GM12878 (cell line): ENCODE results near the gene KIAA1328. TPM values are rescaled to one million over a fixed set of nuclear protein-coding genes. Genes with fewer than 3 reads are reported as not detected.

Experiments
- ATAC-seq: fragments of 200-7000 bp; cut with Tn5 transposase; 3 replicates; pipeline ENCODE4 v1.9.1; 2020; ENCODE audit warnings: mild to moderate bottlenecking, moderate library complexity
- BruUV-seq: library from RNA; stranded (reverse); fragments of 400-500 nt; replicated peaks from 2 replicates; lab custom pipeline; 2021; lab: Mats Ljungman, UMichigan
- CTCF ChIA-PET: fragments of 300-600 bp; sonication (Branson Sonifier 250); formaldehyde crosslinking; extraction: SDS; loops from one replicate; lab custom pipeline; 2021; ENCODE audit warnings: inconsistent platforms; lab: Yijun Ruan, JAX
- POLR2A ChIA-PET: fragments of 350-600 bp; formaldehyde crosslinking; extraction: SDS; loops from one replicate; lab custom pipeline; 2021; ENCODE audit warnings: inconsistent platforms; lab: Charles Lee
- RAD21 ChIA-PET: fragments of 300-600 bp; sonication (Branson Sonifier 250); formaldehyde crosslinking; loops from one replicate; lab custom pipeline; 2023; ENCODE audit warnings: antibody characterized with exemption; ENCODE audit not compliant: unreplicated experiment; lab: Charles Lee
- SMC1A ChIA-PET: fragments of 300-600 bp; sonication (Branson Sonifier 250); formaldehyde crosslinking; loops from one replicate; lab custom pipeline; 2023; ENCODE audit not compliant: unreplicated experiment, uncharacterized antibody; lab: Charles Lee
- DNase-seq: peaks from one replicate; pipeline ENCODE4 v3.0.0-alpha.2; 2011; ENCODE audit warnings: low read depth, low spot score
- FAIRE-seq: peaks from 3 replicates; lab custom pipeline; 2011; peaks lifted over from hg19 to GRCh38; lab: Jason Lieb, UNC
- H2AFZ ChIP-seq: 2 replicates; pipeline ENCODE4 v1.6.0; 2011; ENCODE audit warnings: low read depth, low read length, control low read depth; ENCODE audit not compliant: control insufficient read depth
- H3K27ac ChIP-seq: 2 replicates; pipeline ENCODE4 v1.5.1; 2011; ENCODE audit warnings: control low read depth; ENCODE audit not compliant: control insufficient read depth, insufficient read depth
- H3K27me3 ChIP-seq, 2 experiments: replicated peaks in 1 of 2; 2 replicates each; pipeline versions ENCODE4 v1.6.0 to v1.6.1; 2011; ENCODE audit warnings: low read length in 1 of 2; ENCODE audit not compliant: control insufficient read depth in 2 of 2, insufficient read depth in 2 of 2
- H3K36me3 ChIP-seq, 2 experiments: 2 replicates each; pipeline ENCODE4 v1.5.1; 2011; ENCODE audit warnings: low read length in 1 of 2; ENCODE audit not compliant: control insufficient read depth in 2 of 2, insufficient read depth in 2 of 2
- H3K4me1 ChIP-seq: 2 replicates; pipeline ENCODE4 v1.6.1; 2011; ENCODE audit warnings: mild to moderate bottlenecking, low read length, moderate library complexity, mixed read lengths; ENCODE audit not compliant: control insufficient read depth, insufficient read depth
- H3K4me2 ChIP-seq: 2 replicates; pipeline ENCODE4 v1.6.0; 2011; ENCODE audit warnings: control low read depth; ENCODE audit not compliant: control insufficient read depth, insufficient read depth
- H3K4me3 ChIP-seq: fragments of 200-600 bp; sonication (generic); 2 replicates; pipeline ENCODE4 v1.5.1; 2016
- H3K79me2 ChIP-seq: 2 replicates; pipeline ENCODE4 v1.6.0; 2011; ENCODE audit warnings: low read length; ENCODE audit not compliant: control insufficient read depth, insufficient read depth
- H3K9ac ChIP-seq: 2 replicates; pipeline ENCODE4 v1.8.0; 2011; ENCODE audit warnings: low read length, control low read depth, mixed read lengths; ENCODE audit not compliant: control insufficient read depth, insufficient read depth
- H3K9me3 ChIP-seq: replicated peaks from 3 replicates; pipeline ENCODE4 v1.5.1; 2011; ENCODE audit warnings: mild to moderate bottlenecking, low read length; ENCODE audit not compliant: control insufficient read depth, insufficient read depth
- H4K20me1 ChIP-seq: 2 replicates; pipeline ENCODE4 v1.6.0; 2011; ENCODE audit not compliant: control insufficient read depth, insufficient read depth
- ASH2L ChIP-seq: fragments of 300-600, 200-600 bp; sonication (generic); IDR thresholded peaks from 2 replicates; pipeline ENCODE4 v1.6.1; 2017; ENCODE audit warnings: low read depth, mild to moderate bottlenecking, borderline replicate concordance
- BMI1 ChIP-seq: fragments of 450-650 bp; IDR thresholded peaks from 2 replicates; pipeline ENCODE4 v1.6.1; 2016; ENCODE audit warnings: mild to moderate bottlenecking, moderate library complexity, borderline replicate concordance
- BRCA1 ChIP-seq: IDR thresholded peaks from 2 replicates; pipeline ENCODE4 v1.6.1; 2011; ENCODE audit warnings: low read depth, low read length, improper control_type of control experiment
- E2F8 ChIP-seq: fragments of 450-650 bp; IDR thresholded peaks from 2 replicates; pipeline ENCODE4 v1.6.1; 2018; ENCODE audit warnings: mild to moderate bottlenecking, low read depth, moderate library complexity; ENCODE audit not compliant: partially characterized antibody
- EED ChIP-seq: sonication (generic); IDR thresholded peaks from 2 replicates; pipeline ENCODE4 v1.6.1; 2016; ENCODE audit warnings: antibody characterized with exemption, low read depth
- FOXK2 ChIP-seq: fragments of 450-650 bp; IDR thresholded peaks from 2 replicates; pipeline ENCODE4 v1.6.1; 2017; ENCODE audit warnings: mild to moderate bottlenecking, moderate library complexity
- KAT2A ChIP-seq: conservative IDR thresholded peaks from 2 replicates; pipeline ENCODE4 v1.6.1; 2011; ENCODE audit warnings: low read depth, low read length; ENCODE audit not compliant: control insufficient read depth
- MEF2A ChIP-seq: IDR thresholded peaks from 2 replicates; pipeline ENCODE4 v1.6.1; 2011; ENCODE audit warnings: low read depth, mild to moderate bottlenecking, low read length, moderate library complexity; ENCODE audit not compliant: insufficient read depth
- NFXL1 ChIP-seq: fragments of 450-650 bp; IDR thresholded peaks from 2 replicates; pipeline ENCODE4 v1.6.1; 2017; ENCODE audit warnings: antibody characterized with exemption, mild to moderate bottlenecking, borderline replicate concordance
- NR2C2 ChIP-seq: IDR thresholded peaks from 2 replicates; pipeline ENCODE4 v1.6.1; 2011; ENCODE audit warnings: borderline replicate concordance, low read depth; ENCODE audit not compliant: control insufficient read depth, insufficient read length
- RELA ChIP-seq: fragments of 450-650 bp; IDR thresholded peaks from 2 replicates; pipeline ENCODE4 v1.8.0; 2014; ENCODE audit warnings: borderline replicate concordance; ENCODE audit not compliant: partially characterized antibody
- RELB ChIP-seq: fragments of 450-650 bp; IDR thresholded peaks from 2 replicates; pipeline ENCODE4 v1.6.1; 2017; ENCODE audit warnings: low read depth, mild to moderate bottlenecking, moderate library complexity
- SPI1 ChIP-seq: IDR thresholded peaks from 2 replicates; pipeline ENCODE4 v1.6.1; 2011; ENCODE audit warnings: low read depth, mild to moderate bottlenecking, low read length, moderate library complexity, borderline replicate concordance; ENCODE audit not compliant: insufficient read depth
- STAT3 ChIP-seq: IDR thresholded peaks from 2 replicates; pipeline ENCODE4 v1.6.1; 2011; ENCODE audit warnings: low read depth, low read length, improper control_type of control experiment
- YY1 ChIP-seq: IDR thresholded peaks from 2 replicates; pipeline ENCODE4 v1.6.1; 2011; ENCODE audit warnings: low read depth, mild to moderate bottlenecking, low read length
- in situ Hi-C: fragments of 300-500 bp; cut with MboI; formaldehyde crosslinking; loops from 9 replicates; pipeline ENCODE4 v1.14.3; 2018; ENCODE audit warnings: mixed read lengths
- intact Hi-C: fragments of 100-400 bp; cut with micrococcal nuclease; formaldehyde crosslinking; loops from one replicate; pipeline ENCODE4 v1.14.2; 2022; ENCODE audit not compliant: unreplicated experiment
- polyA plus RNA-seq, 11 experiments: library from polyadenylated mRNA; depleted of rRNA in 4 of 11; unstranded in 6 of 11; stranded (reverse) in 5 of 11; fragments of >200 nt; fragmentation: Nextera tagmentation in 4 of 11; fragmentation: Illumina TruSeq in 1 of 11; extraction: Ambion mirVana in 4 of 11; extraction: Trizol in 1 of 11; gene quantifications; 1 replicate in 1 of 11; 2 replicates in 10 of 11; pipeline versions ENCODE4 v1.2.1 to v1.2.3, GENCODE V29; 2011 to 2016; ENCODE audit warnings: inconsistent platforms in 2 of 11, missing spikeins in 2 of 11, low read depth in 1 of 11
- total RNA-seq, 4 experiments: library from RNA; depleted of rRNA in 3 of 4; stranded (reverse); fragments of >200 nt in 3 of 4; fragmentation: Illumina TruSeq in 1 of 4; extraction: Trizol in 1 of 4; gene quantifications; 2 replicates each; pipeline versions ENCODE4 v1.2.1 to v1.2.3, GENCODE V29; 2013 to 2021
- TF ChIP-seq, protein P1 (sequence below): IDR thresholded peaks from 2 replicates; pipeline ENCODE4 v1.6.1; 2011; ENCODE audit warnings: low read depth, low read length, improper control_type of control experiment, borderline replicate concordance

The KIAA1328 gene
- total and polyA plus RNA-seq, 10 of the 15 experiments (the other 5 are each of a cell fraction or from before 2014, with no cell fraction given): 3.1 to 7.1 (median 4.6) TPM

DNA sequence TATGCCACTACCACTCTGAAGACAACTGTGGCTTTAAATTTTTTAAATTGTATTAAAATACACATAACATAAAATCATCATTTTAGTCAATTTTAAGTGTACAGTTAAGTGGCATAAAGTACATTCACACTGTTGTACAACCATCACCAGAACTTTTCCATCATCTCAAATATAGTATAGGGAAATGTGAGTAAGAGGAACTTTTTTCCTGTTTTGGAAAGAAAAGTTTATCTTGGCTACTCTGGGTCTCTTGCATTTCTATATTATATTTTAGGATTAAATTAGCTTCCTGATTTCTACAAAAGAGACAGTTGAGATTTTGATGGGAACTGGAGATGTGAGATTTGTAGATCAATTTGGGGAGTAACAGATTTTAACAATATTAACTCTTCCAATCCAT, 3.4 kb upstream of the KIAA1328 start:
- no peak overlapping the region for H3K9ac ChIP-seq
- H3K27ac ChIP-seq: no peak overlapping the region
- H2AFZ ChIP-seq: no peak overlapping the region
- RAD21 ChIA-PET: no interaction called here
- POLR2A ChIA-PET: no interaction called here
- intact Hi-C loops (no loop called here), in situ Hi-C loops (no loop called here)
- CTCF ChIA-PET: interaction anchor here (1.1 to 2.5 kb wide), 3 partner anchors 14 to 138 kb away, joined by 3 to 16 read pairs (median 6); no protein-coding TSS in a partner anchor
- H3K36me3 ChIP-seq: no peaks in the 10 kb centered on the region
- no peaks in the 10 kb centered on the region for H3K27me3 ChIP-seq
- TF ChIP-seq, protein P1, sequence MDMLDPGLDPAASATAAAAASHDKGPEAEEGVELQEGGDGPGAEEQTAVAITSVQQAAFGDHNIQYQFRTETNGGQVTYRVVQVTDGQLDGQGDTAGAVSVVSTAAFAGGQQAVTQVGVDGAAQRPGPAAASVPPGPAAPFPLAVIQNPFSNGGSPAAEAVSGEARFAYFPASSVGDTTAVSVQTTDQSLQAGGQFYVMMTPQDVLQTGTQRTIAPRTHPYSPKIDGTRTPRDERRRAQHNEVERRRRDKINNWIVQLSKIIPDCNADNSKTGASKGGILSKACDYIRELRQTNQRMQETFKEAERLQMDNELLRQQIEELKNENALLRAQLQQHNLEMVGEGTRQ: no peak
- TF ChIP-seq YY1 (no peak), RELA (no peak), NR2C2 (no peak), MEF2A (no peak), RELB (no peak), SPI1 (no peak), BRCA1 (no peak), ASH2L (no peak), EED (no peak), BMI1 (no peak), NFXL1 (no peak), KAT2A (no peak), FOXK2 (no peak), STAT3 (no peak), E2F8 (no peak)
- SMC1A ChIA-PET: no interaction called here
- no TSS peak for BruUV-seq
- ATAC-seq: no peak
- no peaks in the 10 kb centered on the region for H3K4me1 ChIP-seq
- H3K4me3 ChIP-seq: no peak overlapping the region
- no peak overlapping the region for H3K4me2 ChIP-seq
- no peaks in the 10 kb centered on the region for H4K20me1 ChIP-seq
- no peak for FAIRE-seq
- no peak for DNase-seq
- no peaks in the 10 kb centered on the region for H3K9me3 ChIP-seq
- peaks cover 26% of the 10 kb centered on the region for H3K79me2 ChIP-seq
